ENCODE results near the gene BIN1.

BIN1 gene

GRCh38 chr2:127049927-127050802 lies 56.8 kb downstream of the BIN1 start:
- H4K8ac ChIP-seq (ENCODE audit: low read length), result peak overlapping the region; percentile 66
- peak overlapping the region; percentile 53 for H3K9ac ChIP-seq (ENCODE audit: low read length)
- peaks cover 16% of the 10 kb centered on the region for H3K4me1 ChIP-seq (ENCODE audit: control insufficient read depth, insufficient read depth, low read depth, low read length)
- no peak overlapping the region for H2BK15ac ChIP-seq (ENCODE audit: low read depth, poor library complexity, severe bottlenecking)
- WGBS, result 39% methylated on average over 33 of the region's 33 CpGs
- H2BK120ac ChIP-seq (ENCODE audit: low read depth, low read length), result no peak overlapping the region
- no peak overlapping the region for H3K14ac ChIP-seq (ENCODE audit: low read length in 2 of 2)
- H3K4me3 ChIP-seq (ENCODE audit: insufficient read depth in 1 of 2, low read depth in 1 of 2, low read length in 2 of 2), result no peak overlapping the region
- no peaks in the 10 kb centered on the region for H3K9me3 ChIP-seq (ENCODE audit: control insufficient read depth, low read length)
- no peak overlapping the region for H2AK5ac ChIP-seq (ENCODE audit: low read length, severe bottlenecking)
- H3K18ac ChIP-seq (ENCODE audit: low read depth in 1 of 2, low read length in 2 of 2), result peak overlapping the region; percentile 34 to 58
- H2BK12ac ChIP-seq (ENCODE audit: low read length in 2 of 2), result peak overlapping the region in 1 of 2 experiments; percentile 85
- H3K27ac ChIP-seq (ENCODE audit: low read length, poor library complexity, severe bottlenecking), result no peak overlapping the region
- H3K79me1 ChIP-seq (replicated peaks; ENCODE audit: low read length, poor library complexity, severe bottlenecking), result peaks cover 7% of the 10 kb centered on the region
- H2BK5ac ChIP-seq (ENCODE audit: low read depth, low read length, poor library complexity, severe bottlenecking), result no peak overlapping the region
- no peak overlapping the region for H3K4me2 ChIP-seq (ENCODE audit: low read length, poor library complexity, severe bottlenecking)
- no peaks in the 10 kb centered on the region for H3K27me3 ChIP-seq (ENCODE audit: control insufficient read depth in 1 of 2, insufficient read depth in 1 of 2, low read length in 2 of 2)
- peak overlapping the region; percentile 15 for H2AFZ ChIP-seq (ENCODE audit: low read depth, low read length)
- no peak overlapping the region for H3K23ac ChIP-seq (ENCODE audit: low read length in 2 of 2)
- peaks cover 60 to 85% of the 10 kb centered on the region in 2 experiments for H3K36me3 ChIP-seq (ENCODE audit: control insufficient read depth in 1 of 2, insufficient read depth in 2 of 2, low read depth in 1 of 2, low read length in 2 of 2)
- H3K4ac ChIP-seq (ENCODE audit: low read depth in 1 of 2, low read length in 2 of 2), result peak overlapping the region; percentile 29 to 47
- peak; percentile 58 for DNase-seq
- H4K91ac ChIP-seq (ENCODE audit: low read length), result peak overlapping the region; percentile 84

GRCh38 chr2:127048969-127049897 lies 57.7 kb downstream of the BIN1 start:
- Histone ChIP-seq H3K18ac (ENCODE audit: low read depth in 1 of 2, low read length in 2 of 2) (peak overlapping the region; percentile 52 to 58), H4K8ac (ENCODE audit: low read length) (peak overlapping the region; percentile 66), H2BK120ac (ENCODE audit: low read depth, low read length) (no peak overlapping the region), H3K23ac (ENCODE audit: low read length in 2 of 2) (no peak overlapping the region), H3K9ac (ENCODE audit: low read length) (peak overlapping the region; percentile 53), H4K91ac (ENCODE audit: low read length) (peak overlapping the region; percentile 84), H3K14ac (ENCODE audit: low read length in 2 of 2) (no peak overlapping the region), H3K27ac (ENCODE audit: low read length, poor library complexity, severe bottlenecking) (no peak overlapping the region), H2BK5ac (ENCODE audit: low read depth, low read length, poor library complexity, severe bottlenecking) (no peak overlapping the region), H3K79me1 (replicated peaks; ENCODE audit: low read length, poor library complexity, severe bottlenecking) (peaks cover 4% of the 10 kb centered on the region), H3K36me3 (ENCODE audit: control insufficient read depth in 1 of 2, insufficient read depth in 2 of 2, low read depth in 1 of 2, low read length in 2 of 2) (peaks cover 54 to 76% of the 10 kb centered on the region in 2 experiments), H2BK12ac (ENCODE audit: low read length in 2 of 2) (peak overlapping the region; percentile 40 to 85), H3K4ac (ENCODE audit: low read depth in 1 of 2, low read length in 2 of 2) (peak overlapping the region; percentile 29 to 47), H3K4me1 (ENCODE audit: control insufficient read depth, insufficient read depth, low read depth, low read length) (peaks cover 16% of the 10 kb centered on the region), H2AK5ac (ENCODE audit: low read length, severe bottlenecking) (no peak overlapping the region), H3K4me2 (ENCODE audit: low read length, poor library complexity, severe bottlenecking) (no peak overlapping the region), H3K4me3 (ENCODE audit: insufficient read depth in 1 of 2, low read depth in 1 of 2, low read length in 2 of 2) (no peak overlapping the region), H2BK15ac (ENCODE audit: low read depth, poor library complexity, severe bottlenecking) (no peak overlapping the region), H3K27me3 (ENCODE audit: control insufficient read depth in 1 of 2, insufficient read depth in 1 of 2, low read length in 2 of 2) (no peaks in the 10 kb centered on the region), H2AFZ (ENCODE audit: low read depth, low read length) (no peak overlapping the region), H3K9me3 (ENCODE audit: control insufficient read depth, low read length) (no peaks in the 10 kb centered on the region)
- DNase-seq, result no peak
- 97% methylated on average over 15 of the region's 15 CpGs for whole genome bisulfite sequencing

- WGBS, result 96% methylated on average over 6 of the region's 6 CpGs
- no peak overlapping the region for H2BK12ac ChIP-seq (ENCODE audit: low read length in 2 of 2)
Measured at GRCh38 chr2:127048618-127048935, 58.4 kb downstream of the BIN1 start.

More at GRCh38 chr2:127048618-127048935, 58.4 kb downstream of the BIN1 start:
- Histone ChIP-seq H3K27ac (ENCODE audit: low read length, poor library complexity, severe bottlenecking) (no peak overlapping the region), H3K79me1 (replicated peaks; ENCODE audit: low read length, poor library complexity, severe bottlenecking) (peaks cover 1% of the 10 kb centered on the region), H3K27me3 (ENCODE audit: control insufficient read depth in 1 of 2, insufficient read depth in 1 of 2, low read length in 2 of 2) (no peaks in the 10 kb centered on the region), H2AK5ac (ENCODE audit: low read length, severe bottlenecking) (no peak overlapping the region), H2BK5ac (ENCODE audit: low read depth, low read length, poor library complexity, severe bottlenecking) (no peak overlapping the region), H2BK15ac (ENCODE audit: low read depth, poor library complexity, severe bottlenecking) (no peak overlapping the region), H4K8ac (ENCODE audit: low read length) (peak overlapping the region; percentile 59), H3K18ac (ENCODE audit: low read depth in 1 of 2, low read length in 2 of 2) (peak overlapping the region in 1 of 2 experiments; percentile 23), H3K36me3 (ENCODE audit: control insufficient read depth in 1 of 2, insufficient read depth in 2 of 2, low read depth in 1 of 2, low read length in 2 of 2) (peaks cover 50 to 69% of the 10 kb centered on the region in 2 experiments), H2AFZ (ENCODE audit: low read depth, low read length) (no peak overlapping the region), H3K4ac (ENCODE audit: low read depth in 1 of 2, low read length in 2 of 2) (no peak overlapping the region), H2BK120ac (ENCODE audit: low read depth, low read length) (no peak overlapping the region), H3K9me3 (ENCODE audit: control insufficient read depth, low read length) (no peaks in the 10 kb centered on the region), H3K14ac (ENCODE audit: low read length in 2 of 2) (no peak overlapping the region), H3K4me2 (ENCODE audit: low read length, poor library complexity, severe bottlenecking) (no peak overlapping the region), H3K4me3 (ENCODE audit: insufficient read depth in 1 of 2, low read depth in 1 of 2, low read length in 2 of 2) (no peak overlapping the region), H3K9ac (ENCODE audit: low read length) (no peak overlapping the region), H4K91ac (ENCODE audit: low read length) (peak overlapping the region; percentile 64), H3K23ac (ENCODE audit: low read length in 2 of 2) (no peak overlapping the region), H3K4me1 (ENCODE audit: control insufficient read depth, insufficient read depth, low read depth, low read length) (peaks cover 11% of the 10 kb centered on the region)
- no peak for DNase-seq

All from mesenchymal stem cell (in vitro differentiated cells and primary cell).